Panc1 (cell line): ENCODE results near the gene TLCD3A. TPM values are rescaled to one million over a fixed set of nuclear protein-coding genes. Genes with fewer than 3 reads are reported as not detected.

Source experiments
- ATAC-seq: fragments of 200-7000 bp; cut with Tn5 transposase; 2 replicates; pipeline ENCODE4 v1.9.1; 2020; ENCODE audit warnings: mild to moderate bottlenecking, moderate library complexity
- BruUV-seq: library from RNA; stranded (reverse); fragments of 400-500 nt; replicated peaks from 2 replicates; lab custom pipeline; 2021; lab: Mats Ljungman, UMichigan
- CTCF ChIA-PET: fragments of 300-600 bp; sonication (Branson Sonifier 250); formaldehyde crosslinking; loops from one replicate; lab custom pipeline; 2022; ENCODE audit warnings: antibody characterized with exemption; lab: Charles Lee
- POLR2A ChIA-PET: fragments of 300-600 bp; sonication (Branson Sonifier 250); formaldehyde crosslinking; loops from one replicate; lab custom pipeline; 2022; ENCODE audit warnings: antibody characterized with exemption; lab: Charles Lee
- DNase-seq: peaks from one replicate; pipeline ENCODE4 v3.0.0-alpha.2; 2010; ENCODE audit warnings: low read depth, low spot score
- H3K27ac ChIP-seq: 2 replicates; pipeline ENCODE4 v1.5.1; 2011; ENCODE audit warnings: mild to moderate bottlenecking, low read length, inconsistent platforms
- H3K27me3 ChIP-seq: fragments of 200-500 bp; sonication (Bioruptor generic); 2 replicates; pipeline ENCODE4 v1.6.0; 2014; ENCODE audit warnings: low read length, inconsistent platforms; ENCODE audit not compliant: control insufficient read depth, insufficient read depth
- H3K36me3 ChIP-seq: fragments of 200-500 bp; sonication (Bioruptor generic); 2 replicates; pipeline ENCODE4 v1.5.1; 2014; ENCODE audit warnings: inconsistent platforms, mild to moderate bottlenecking, low read length, moderate library complexity; ENCODE audit not compliant: control insufficient read depth, insufficient read depth
- H3K4me1 ChIP-seq: 2 replicates; pipeline ENCODE4 v1.5.1; 2011; ENCODE audit warnings: inconsistent platforms, mild to moderate bottlenecking, low read length, moderate library complexity; ENCODE audit not compliant: control insufficient read depth, insufficient read depth
- H3K4me3 ChIP-seq, 2 experiments: 2 replicates each; pipeline ENCODE4 v1.5.1; 2011 to 2012; ENCODE audit warnings: low read depth in 2 of 2, low read length in 2 of 2, mild to moderate bottlenecking in 2 of 2, inconsistent platforms in 1 of 2, moderate library complexity in 1 of 2
- H3K9me3 ChIP-seq: fragments of 200-500 bp; sonication (Bioruptor generic); 2 replicates; pipeline ENCODE4 v1.5.1; 2014; ENCODE audit warnings: low read depth, mild to moderate bottlenecking, inconsistent platforms, low read length, moderate library complexity; ENCODE audit not compliant: control insufficient read depth, insufficient read depth
- POLR2AphosphoS5 ChIP-seq: IDR thresholded peaks from 2 replicates; pipeline ENCODE4 v1.6.1; 2012; ENCODE audit warnings: mild to moderate bottlenecking, low read depth, low read length, moderate library complexity
- SIN3A ChIP-seq: IDR thresholded peaks from 2 replicates; pipeline ENCODE4 v1.6.1; 2012; ENCODE audit warnings: low read depth, mild to moderate bottlenecking, low read length, moderate library complexity, borderline replicate concordance; ENCODE audit not compliant: insufficient read depth
- TCF7L2 ChIP-seq: IDR thresholded peaks from 2 replicates; pipeline ENCODE4 v1.6.1; 2011; ENCODE audit warnings: mild to moderate bottlenecking, low read depth, low read length, inconsistent platforms
- in situ Hi-C: cut with HindIII; loops from 2 replicates; pipeline ENCODE4 v1.10.0; 2016; ENCODE audit warnings: low sequenced_read_pairs, low pct_unique_long_range_greater_than_20kb
- intact Hi-C: fragments of 100-400 bp; cut with micrococcal nuclease; formaldehyde crosslinking; loops from one replicate; pipeline ENCODE4 v1.10.0; 2022; ENCODE audit not compliant: unreplicated experiment
- total RNA-seq: library from RNA; stranded (reverse); gene quantifications from one replicate; pipeline ENCODE4 v1.2.1, GENCODE V29; 2021; ENCODE audit not compliant: unreplicated experiment
- TF ChIP-seq, protein P1 (sequence below), 2 experiments: IDR thresholded peaks; 2 replicates each; pipeline ENCODE4 v1.6.1; 2011 to 2012; ENCODE audit warnings: low read depth in 2 of 2, control low read depth in 1 of 2, low read length in 1 of 2, mild to moderate bottlenecking in 1 of 2, moderate library complexity in 1 of 2; ENCODE audit not compliant: insufficient read depth in 1 of 2
- TF ChIP-seq, protein P2 (sequence below): fragments of 450-650 bp; IDR thresholded peaks from 2 replicates; pipeline ENCODE4 v1.5.1; 2017; ENCODE audit warnings: mild to moderate bottlenecking

The TLCD3A gene
- total RNA-seq, 1 experiment from 2014 or later = 30.4 TPM

DNA sequence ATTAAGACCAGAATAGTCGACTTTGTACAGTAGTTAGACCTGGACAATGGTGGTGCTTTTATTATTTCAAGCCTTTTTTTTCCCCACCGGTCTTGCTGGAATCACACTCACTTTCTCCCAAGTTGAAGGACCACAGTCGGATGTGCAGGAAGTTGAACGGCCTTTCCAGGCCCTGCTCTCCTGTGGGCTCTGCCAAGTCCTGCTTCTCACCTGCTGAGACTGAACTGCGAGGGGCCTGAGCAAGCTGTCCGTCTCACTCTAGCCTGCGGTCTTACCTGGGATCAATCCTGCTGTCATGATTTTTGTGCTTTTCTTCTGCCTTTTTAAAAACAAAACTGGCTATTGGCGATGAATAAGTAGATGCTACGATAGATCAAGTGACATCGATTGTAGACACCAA is 1.3 kb downstream of the TLCD3A start:
- Histone ChIP-seq H3K27me3 (no peaks in the 10 kb centered on the region), H3K27ac (peak overlapping the region; percentile 74), H3K36me3 (no peaks in the 10 kb centered on the region; the same call in 1 of the 2 replicates), H3K9me3 (no peaks in the 10 kb centered on the region), H3K4me1 (peaks cover 3% of the 10 kb centered on the region; the same call in 1 of the 2 replicates), H3K4me3 (peak overlapping the region; percentile 62 to 80)
- CTCF ChIA-PET = interaction anchor here (0.6 kb wide), 1 partner anchor 169 kb away, joined by 4 read pairs; no protein-coding TSS in a partner anchor
- no peak for DNase-seq
- intact Hi-C loops (no loop called here), in situ Hi-C loops (no loop called here)
- no peak for ATAC-seq
- POLR2A ChIA-PET = no interaction called here
- no peak for TF ChIP-seq TCF7L2
- TF ChIP-seq, protein P1, sequence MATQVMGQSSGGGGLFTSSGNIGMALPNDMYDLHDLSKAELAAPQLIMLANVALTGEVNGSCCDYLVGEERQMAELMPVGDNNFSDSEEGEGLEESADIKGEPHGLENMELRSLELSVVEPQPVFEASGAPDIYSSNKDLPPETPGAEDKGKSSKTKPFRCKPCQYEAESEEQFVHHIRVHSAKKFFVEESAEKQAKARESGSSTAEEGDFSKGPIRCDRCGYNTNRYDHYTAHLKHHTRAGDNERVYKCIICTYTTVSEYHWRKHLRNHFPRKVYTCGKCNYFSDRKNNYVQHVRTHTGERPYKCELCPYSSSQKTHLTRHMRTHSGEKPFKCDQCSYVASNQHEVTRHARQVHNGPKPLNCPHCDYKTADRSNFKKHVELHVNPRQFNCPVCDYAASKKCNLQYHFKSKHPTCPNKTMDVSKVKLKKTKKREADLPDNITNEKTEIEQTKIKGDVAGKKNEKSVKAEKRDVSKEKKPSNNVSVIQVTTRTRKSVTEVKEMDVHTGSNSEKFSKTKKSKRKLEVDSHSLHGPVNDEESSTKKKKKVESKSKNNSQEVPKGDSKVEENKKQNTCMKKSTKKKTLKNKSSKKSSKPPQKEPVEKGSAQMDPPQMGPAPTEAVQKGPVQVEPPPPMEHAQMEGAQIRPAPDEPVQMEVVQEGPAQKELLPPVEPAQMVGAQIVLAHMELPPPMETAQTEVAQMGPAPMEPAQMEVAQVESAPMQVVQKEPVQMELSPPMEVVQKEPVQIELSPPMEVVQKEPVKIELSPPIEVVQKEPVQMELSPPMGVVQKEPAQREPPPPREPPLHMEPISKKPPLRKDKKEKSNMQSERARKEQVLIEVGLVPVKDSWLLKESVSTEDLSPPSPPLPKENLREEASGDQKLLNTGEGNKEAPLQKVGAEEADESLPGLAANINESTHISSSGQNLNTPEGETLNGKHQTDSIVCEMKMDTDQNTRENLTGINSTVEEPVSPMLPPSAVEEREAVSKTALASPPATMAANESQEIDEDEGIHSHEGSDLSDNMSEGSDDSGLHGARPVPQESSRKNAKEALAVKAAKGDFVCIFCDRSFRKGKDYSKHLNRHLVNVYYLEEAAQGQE (IDR thresholded peaks at IDR 0.05; ENCODE audit: insufficient read depth in 1 of 2, low read depth in 2 of 2, low read length in 1 of 2) = no peak
- BruUV-seq = TSS peak; percentile 83

DNA sequence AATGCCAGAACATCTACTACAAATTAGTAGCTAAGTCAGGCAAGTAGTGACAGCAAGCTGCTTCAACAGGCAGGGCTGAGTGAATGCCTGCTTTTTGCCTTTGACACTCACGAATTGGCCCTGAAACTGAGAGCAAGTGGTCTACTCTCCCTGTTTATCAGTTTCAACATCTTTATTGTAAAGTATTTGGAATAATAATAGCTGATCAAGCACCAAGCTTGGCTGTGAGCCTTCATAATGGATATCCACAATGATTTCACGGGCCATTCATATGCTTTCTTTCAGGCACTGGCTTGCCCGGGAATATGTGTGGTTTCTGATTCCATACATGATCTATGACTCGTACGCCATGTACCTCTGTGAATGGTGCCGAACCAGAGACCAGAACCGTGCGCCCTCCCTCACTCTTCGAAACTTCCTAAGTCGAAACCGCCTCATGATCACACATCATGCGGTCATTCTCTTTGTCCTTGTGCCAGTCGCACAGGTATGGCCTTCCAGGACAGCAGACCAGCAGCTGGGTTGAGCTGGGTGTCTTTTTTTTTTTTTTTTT is 5.2 kb downstream of the TLCD3A start:
- TF ChIP-seq, protein P2, sequence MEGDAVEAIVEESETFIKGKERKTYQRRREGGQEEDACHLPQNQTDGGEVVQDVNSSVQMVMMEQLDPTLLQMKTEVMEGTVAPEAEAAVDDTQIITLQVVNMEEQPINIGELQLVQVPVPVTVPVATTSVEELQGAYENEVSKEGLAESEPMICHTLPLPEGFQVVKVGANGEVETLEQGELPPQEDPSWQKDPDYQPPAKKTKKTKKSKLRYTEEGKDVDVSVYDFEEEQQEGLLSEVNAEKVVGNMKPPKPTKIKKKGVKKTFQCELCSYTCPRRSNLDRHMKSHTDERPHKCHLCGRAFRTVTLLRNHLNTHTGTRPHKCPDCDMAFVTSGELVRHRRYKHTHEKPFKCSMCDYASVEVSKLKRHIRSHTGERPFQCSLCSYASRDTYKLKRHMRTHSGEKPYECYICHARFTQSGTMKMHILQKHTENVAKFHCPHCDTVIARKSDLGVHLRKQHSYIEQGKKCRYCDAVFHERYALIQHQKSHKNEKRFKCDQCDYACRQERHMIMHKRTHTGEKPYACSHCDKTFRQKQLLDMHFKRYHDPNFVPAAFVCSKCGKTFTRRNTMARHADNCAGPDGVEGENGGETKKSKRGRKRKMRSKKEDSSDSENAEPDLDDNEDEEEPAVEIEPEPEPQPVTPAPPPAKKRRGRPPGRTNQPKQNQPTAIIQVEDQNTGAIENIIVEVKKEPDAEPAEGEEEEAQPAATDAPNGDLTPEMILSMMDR = no peak
- H3K36me3 ChIP-seq = no peaks in the 10 kb centered on the region; the same call in none of the 2 replicates
- H3K27ac ChIP-seq = no peak overlapping the region
- ATAC-seq (no peak), DNase-seq (no peak)
- POLR2A ChIA-PET = interaction anchor here (0.6 kb wide), 1 partner anchor 22 kb away, joined by 3 read pairs; no protein-coding TSS in a partner anchor
- H3K4me1 ChIP-seq = peaks cover 3% of the 10 kb centered on the region; the same call in 1 of the 2 replicates
- H3K4me3 ChIP-seq = no peak overlapping the region
- CTCF ChIA-PET = no interaction called here
- no peaks in the 10 kb centered on the region for H3K27me3 ChIP-seq
- intact Hi-C loops = no loop called here
- no TSS peak for BruUV-seq
- in situ Hi-C loops = no loop called here
- H3K9me3 ChIP-seq = no peaks in the 10 kb centered on the region

DNA sequence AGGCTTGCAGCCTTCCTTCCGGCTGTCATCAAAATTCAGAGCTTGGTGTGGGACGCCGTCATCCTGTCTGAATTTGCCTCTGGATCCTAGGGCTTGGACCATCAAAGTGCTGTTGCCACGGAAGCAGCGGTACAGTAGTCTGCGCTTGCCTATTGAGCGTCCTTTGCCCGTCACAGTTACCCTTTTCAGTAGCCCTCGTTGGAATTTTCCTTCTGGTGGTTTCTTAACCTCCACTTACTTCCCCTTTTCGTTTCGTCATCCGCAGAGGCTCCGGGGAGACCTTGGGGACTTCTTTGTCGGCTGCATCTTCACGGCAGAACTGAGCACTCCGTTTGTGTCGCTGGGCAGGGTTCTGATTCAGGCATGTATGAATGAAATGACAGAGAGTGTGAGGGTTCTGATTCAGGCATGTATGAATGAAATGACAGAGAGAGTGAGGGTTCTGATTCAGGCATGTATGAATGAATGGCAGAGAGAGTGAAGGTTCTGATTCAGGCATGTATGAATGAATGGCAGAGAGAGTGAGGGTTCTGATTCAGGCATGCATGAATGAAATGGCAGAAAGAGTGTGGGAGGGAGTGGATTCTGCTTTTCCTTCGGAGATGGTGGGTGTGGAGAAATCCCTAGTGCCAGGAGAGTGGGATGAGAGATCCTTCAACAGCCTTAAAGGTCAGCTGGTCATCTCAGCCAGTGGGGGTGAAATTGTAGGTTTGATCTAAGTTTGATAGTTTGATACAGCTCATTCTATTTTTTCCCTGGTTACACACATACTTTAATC is 8.0 kb downstream of the TLCD3A start:
- no peak overlapping the region for H3K4me3 ChIP-seq
- in situ Hi-C loops = no loop called here
- ChIA-PET POLR2A (no interaction called here), CTCF (no interaction called here)
- H3K36me3 ChIP-seq = no peaks in the 10 kb centered on the region; the same call in none of the 2 replicates
- no peaks in the 10 kb centered on the region for H3K4me1 ChIP-seq
- intact Hi-C loops = no loop called here
- H3K9me3 ChIP-seq = no peaks in the 10 kb centered on the region
- H3K27me3 ChIP-seq = no peaks in the 10 kb centered on the region
- DNase-seq (no peak), ATAC-seq (no peak)
- H3K27ac ChIP-seq = no peak overlapping the region
- no TSS peak for BruUV-seq
- TF ChIP-seq, protein P2 = no peak
- TF ChIP-seq, protein P1 (IDR thresholded peaks at IDR 0.05; ENCODE audit: insufficient read depth in 1 of 2, low read depth in 2 of 2, low read length in 1 of 2) = no peak
- TF ChIP-seq SIN3A (no peak), TCF7L2 (no peak), POLR2AphosphoS5 (no peak)
